Measurements from ENCODE around the gene PLCB1.

DNA sequence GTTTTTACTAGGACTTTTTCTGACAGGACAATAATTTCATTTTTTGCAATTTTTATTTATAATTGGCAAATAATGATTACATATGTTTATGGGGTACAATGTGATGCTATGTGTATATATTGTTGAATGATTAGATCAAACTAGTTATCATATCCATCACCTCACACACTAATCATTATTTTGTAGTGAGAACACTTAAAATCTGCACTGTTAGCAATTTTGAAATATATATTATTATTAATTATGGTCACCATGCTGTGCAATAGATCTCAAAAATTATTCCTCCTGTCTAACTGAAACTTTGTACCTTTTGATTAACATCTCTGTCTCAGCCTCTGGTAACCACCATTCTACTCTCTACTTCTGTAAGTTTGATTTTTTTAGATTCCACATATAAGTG lies 378.7 kb downstream of the PLCB1 start:
- TF ChIP-seq, protein P1, sequence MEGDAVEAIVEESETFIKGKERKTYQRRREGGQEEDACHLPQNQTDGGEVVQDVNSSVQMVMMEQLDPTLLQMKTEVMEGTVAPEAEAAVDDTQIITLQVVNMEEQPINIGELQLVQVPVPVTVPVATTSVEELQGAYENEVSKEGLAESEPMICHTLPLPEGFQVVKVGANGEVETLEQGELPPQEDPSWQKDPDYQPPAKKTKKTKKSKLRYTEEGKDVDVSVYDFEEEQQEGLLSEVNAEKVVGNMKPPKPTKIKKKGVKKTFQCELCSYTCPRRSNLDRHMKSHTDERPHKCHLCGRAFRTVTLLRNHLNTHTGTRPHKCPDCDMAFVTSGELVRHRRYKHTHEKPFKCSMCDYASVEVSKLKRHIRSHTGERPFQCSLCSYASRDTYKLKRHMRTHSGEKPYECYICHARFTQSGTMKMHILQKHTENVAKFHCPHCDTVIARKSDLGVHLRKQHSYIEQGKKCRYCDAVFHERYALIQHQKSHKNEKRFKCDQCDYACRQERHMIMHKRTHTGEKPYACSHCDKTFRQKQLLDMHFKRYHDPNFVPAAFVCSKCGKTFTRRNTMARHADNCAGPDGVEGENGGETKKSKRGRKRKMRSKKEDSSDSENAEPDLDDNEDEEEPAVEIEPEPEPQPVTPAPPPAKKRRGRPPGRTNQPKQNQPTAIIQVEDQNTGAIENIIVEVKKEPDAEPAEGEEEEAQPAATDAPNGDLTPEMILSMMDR (optimal IDR thresholded peaks at IDR 0.05 in 1 of 3, IDR thresholded peaks at IDR 0.05 in 1 of 3, conservative IDR thresholded peaks at IDR 0.05 in 1 of 3; ENCODE audit: extremely low read depth in 1 of 3, insufficient read depth in 2 of 3, low read length in 3 of 3) = no peak
- no peak for TF ChIP-seq EZH2 (IDR thresholded peaks at IDR 0.05; ENCODE audit: low read length)

Measured in keratinocyte (primary cell).